DND-41 (cell line): ENCODE results near the gene RASL10A.

Source experiments
- EZH2 ChIP-seq: IDR thresholded peaks from 3 replicates; pipeline ENCODE4 v1.6.1; 2012; ENCODE audit warnings: borderline replicate concordance, low read depth, mild to moderate bottlenecking, moderate library complexity, low read length, inconsistent platforms; ENCODE audit not compliant: severe bottlenecking
- TF ChIP-seq, protein P1 (sequence below): IDR thresholded peaks from 2 replicates; pipeline ENCODE4 v1.5.1; 2012; ENCODE audit warnings: borderline replicate concordance, low read length, moderate library complexity, mild to moderate bottlenecking; ENCODE audit not compliant: poor library complexity, severe bottlenecking; ENCODE audit errors: extremely low read depth

GRCh38 chr22:29346659-29347058 is 31.2 kb upstream of the RASL10A start:
- TF ChIP-seq, protein P1, sequence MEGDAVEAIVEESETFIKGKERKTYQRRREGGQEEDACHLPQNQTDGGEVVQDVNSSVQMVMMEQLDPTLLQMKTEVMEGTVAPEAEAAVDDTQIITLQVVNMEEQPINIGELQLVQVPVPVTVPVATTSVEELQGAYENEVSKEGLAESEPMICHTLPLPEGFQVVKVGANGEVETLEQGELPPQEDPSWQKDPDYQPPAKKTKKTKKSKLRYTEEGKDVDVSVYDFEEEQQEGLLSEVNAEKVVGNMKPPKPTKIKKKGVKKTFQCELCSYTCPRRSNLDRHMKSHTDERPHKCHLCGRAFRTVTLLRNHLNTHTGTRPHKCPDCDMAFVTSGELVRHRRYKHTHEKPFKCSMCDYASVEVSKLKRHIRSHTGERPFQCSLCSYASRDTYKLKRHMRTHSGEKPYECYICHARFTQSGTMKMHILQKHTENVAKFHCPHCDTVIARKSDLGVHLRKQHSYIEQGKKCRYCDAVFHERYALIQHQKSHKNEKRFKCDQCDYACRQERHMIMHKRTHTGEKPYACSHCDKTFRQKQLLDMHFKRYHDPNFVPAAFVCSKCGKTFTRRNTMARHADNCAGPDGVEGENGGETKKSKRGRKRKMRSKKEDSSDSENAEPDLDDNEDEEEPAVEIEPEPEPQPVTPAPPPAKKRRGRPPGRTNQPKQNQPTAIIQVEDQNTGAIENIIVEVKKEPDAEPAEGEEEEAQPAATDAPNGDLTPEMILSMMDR, result no peak
- no peak for TF ChIP-seq EZH2
